ENCODE results near the gene PGK1.
"Not testable (repeated sequence)": the region's sequence is repeated elsewhere in the genome, so short reads cannot be mapped to it uniquely, and the experiment has no call there.

The PGK1 gene

DNA sequence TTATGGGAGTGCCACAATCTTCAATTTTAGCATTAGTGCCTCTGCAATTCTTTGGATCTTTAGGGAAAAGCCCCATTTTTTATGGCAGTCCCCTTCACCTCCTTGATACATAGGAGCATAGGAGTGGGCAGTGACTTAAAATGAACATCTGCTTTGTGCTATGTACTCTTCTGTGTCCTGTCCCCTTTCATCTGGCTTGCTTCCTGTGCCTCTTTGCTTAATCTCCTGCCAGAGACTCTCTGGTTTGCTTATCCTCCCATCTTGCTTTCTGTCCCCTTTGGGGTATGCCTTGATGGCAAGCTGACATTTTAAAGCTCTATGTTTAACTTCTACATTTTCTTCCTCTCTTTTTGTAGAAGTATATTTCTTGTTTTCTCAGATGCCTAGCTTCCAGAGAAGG lies 12.3 kb downstream of the PGK1 start:
- DNase-seq (ENCODE audit: low spot score) = no peak

DNA sequence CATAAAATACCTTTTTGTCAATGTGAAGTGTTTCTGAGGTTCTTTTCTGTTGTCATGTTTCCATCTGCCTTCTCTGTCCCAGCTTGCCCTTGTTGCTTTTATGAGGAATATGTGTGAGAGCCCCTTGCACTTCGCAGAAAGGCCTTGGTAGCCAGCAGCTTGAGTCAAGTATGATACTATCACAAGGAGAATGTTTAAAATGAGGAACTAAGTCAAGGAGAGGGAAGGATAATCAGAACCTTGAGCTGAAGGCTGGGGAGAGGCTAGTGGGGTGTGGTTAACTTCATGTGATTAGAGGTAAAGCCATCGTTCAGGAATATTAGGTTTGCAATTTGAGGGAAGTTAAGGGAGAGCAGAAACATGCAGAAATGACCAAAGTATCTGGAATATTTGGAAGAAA lies 12.7 kb downstream of the PGK1 start:
- no peak for DNase-seq (ENCODE audit: low spot score)

DNA sequence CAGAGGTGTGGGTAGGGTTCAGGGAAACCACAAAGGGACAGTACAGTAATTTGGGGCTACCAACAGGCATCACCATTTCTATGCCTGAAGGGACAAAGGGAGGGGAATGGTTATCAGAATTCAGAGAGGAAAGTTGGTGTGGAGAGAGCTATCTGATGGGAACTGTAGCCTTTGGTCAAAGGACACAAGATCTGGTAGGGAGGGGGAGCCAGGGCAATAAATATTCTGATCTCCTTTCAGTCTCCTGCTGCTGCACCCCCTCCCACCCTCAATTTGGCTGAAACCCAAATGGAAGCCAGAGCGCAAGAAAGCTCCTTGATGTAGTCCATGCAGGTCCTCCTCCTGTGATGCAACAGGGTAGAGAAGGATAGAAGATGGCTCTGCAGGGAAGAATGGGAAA lies 14.6 kb downstream of the PGK1 start:
- no peak for DNase-seq (ENCODE audit: low spot score)

DNA sequence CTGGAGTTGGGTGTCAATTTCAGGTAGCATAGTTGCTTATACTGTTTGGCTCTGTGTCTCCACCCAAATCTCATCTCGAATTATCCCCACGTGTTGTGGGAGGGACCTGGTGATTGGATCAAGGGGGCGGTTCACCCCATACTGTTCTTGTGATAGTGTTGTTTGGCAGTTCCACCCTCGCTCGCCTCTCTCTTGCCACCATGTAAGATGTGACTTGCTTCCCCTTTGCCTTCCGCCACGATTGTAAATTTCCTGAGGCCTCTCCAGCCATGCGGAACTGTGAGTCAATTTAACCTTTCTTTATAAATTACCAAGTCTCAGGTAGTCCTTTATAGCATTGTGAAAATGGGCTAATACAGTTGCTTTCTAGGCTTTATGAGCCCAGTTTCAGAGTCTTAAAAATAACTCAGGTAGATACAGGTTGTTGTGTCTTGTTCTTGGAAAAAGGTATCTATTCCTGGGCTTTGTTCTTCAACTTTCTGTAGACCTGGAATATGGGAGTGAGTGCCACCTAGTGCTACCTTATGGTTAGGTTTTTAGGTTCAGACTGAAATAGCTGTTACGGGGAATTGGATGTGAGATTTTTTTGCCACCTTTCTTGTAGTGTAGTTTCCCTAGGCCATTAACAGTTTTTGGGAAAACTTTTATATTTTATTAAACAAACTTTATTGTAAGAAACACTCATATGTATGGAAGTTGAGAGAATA lies 15.6 kb downstream of the PGK1 start:
- no peak for DNase-seq (ENCODE audit: low spot score)

DNA sequence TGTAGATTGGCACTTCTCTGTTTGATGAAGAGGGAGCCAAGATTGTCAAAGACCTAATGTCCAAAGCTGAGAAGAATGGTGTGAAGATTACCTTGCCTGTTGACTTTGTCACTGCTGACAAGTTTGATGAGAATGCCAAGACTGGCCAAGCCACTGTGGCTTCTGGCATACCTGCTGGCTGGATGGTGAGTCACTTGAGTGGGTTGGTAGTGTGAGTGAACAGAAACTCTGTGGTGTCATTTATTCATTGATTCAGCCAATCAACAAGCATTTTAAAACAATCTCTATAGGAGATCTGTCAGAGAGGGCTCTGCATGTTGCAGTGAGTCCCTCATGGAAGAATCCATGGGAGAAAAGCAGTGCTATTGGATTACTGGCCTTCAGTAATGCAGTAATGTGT lies 19.1 kb downstream of the PGK1 start:
- DNase-seq (ENCODE audit: low spot score) = no peak

DNA sequence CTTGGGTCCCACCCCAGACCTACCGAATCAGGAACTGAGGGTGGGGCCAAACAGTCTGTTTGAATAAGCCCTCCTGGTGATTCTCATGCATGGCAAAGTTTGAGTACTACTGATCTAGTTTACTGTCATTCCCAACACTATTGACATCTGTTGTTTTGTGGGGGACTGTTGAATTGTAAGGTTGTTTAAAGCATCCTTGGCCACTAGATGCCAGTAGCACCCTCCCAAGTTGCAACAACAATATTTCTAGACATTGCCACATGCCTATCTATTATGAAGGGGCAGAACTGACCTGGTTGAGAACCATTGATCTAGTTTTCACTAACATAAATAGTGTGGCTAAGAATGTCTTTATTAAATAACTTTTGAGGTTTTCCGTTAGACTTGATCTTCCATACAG lies 20.3 kb downstream of the PGK1 start:
- no peak for DNase-seq (ENCODE audit: low spot score)

DNA sequence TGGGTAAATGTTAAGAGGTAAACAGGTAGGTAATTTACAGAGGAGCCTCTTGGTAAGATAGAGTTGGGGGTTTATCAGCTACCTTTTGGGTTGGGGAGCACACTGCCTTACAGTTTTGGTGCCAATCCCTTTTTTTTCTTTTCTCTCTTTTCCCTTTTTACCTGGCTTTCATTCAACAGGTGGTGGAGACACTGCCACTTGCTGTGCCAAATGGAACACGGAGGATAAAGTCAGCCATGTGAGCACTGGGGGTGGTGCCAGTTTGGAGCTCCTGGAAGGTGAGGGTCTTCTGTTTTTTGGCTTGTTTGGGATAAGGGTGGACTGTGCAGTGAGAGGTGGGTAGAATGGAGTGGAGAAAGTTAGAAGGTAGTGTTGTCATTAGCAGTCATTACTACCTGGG lies 21.1 kb downstream of the PGK1 start:
- no peak for DNase-seq (ENCODE audit: low spot score)

DNA sequence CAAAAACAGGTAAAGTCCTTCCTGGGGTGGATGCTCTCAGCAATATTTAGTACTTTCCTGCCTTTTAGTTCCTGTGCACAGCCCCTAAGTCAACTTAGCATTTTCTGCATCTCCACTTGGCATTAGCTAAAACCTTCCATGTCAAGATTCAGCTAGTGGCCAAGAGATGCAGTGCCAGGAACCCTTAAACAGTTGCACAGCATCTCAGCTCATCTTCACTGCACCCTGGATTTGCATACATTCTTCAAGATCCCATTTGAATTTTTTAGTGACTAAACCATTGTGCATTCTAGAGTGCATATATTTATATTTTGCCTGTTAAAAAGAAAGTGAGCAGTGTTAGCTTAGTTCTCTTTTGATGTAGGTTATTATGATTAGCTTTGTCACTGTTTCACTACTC lies 21.7 kb downstream of the PGK1 start:
- not testable (repeated sequence) for DNase-seq (ENCODE audit: low spot score)

DNA sequence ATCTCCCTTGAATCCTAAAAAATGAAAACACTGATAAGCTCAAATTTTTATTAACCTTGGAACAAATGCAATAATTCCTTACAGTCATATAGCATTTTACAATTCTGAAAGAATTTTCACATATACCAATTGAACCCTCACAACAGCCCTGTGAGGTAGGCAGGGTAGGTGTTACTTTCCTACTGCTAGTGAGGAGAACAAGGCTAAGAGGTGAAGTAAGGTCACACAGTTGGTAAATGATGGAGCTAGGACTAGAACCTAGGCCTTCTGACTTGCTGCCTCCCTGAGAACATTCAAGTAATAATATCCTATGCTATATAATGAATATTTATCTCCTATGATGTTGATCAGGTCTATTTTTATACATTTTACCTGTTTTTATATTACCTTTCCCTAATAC lies 25.7 kb downstream of the PGK1 start:
- no peak for DNase-seq (ENCODE audit: low spot score)

DNA sequence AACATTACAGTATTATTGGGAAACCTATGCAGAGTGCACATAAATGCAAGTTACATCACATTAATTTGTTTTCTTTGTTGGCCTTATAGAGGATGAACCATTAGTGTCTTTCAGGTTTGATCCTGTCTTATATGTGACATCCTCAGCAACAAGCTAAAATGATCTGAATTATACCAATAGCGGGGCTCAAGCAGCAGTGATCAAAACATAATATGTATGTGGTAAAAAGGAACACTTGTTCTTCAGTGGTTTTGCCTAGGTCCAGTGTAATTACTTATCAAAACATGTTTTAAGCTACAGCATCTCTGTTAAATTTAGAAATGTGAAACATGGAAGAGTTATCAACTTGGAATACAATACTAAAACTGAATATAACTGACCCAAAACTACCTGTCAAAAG lies 26.3 kb downstream of the PGK1 start:
- DNase-seq (ENCODE audit: low spot score) = no peak

DNA sequence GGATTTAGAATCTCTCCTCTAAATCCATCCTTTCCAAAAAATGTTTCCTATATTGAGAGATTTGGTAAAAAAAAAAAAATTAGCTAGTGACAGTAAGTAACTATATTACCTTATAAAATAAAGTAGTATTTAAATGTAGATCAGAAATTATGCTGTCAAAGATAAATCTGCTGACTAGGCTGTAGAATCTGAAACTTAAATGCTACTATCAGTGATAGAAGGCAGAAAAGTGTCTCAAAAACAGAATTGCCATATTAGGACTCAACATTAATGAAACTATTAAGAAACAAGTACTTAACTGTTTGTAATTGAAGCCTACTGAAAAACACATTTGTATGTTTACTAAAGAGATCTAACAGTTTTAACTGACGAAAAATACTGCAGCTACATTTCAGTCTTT lies 27.1 kb downstream of the PGK1 start:
- DNase-seq (ENCODE audit: low spot score) = no peak

DNA sequence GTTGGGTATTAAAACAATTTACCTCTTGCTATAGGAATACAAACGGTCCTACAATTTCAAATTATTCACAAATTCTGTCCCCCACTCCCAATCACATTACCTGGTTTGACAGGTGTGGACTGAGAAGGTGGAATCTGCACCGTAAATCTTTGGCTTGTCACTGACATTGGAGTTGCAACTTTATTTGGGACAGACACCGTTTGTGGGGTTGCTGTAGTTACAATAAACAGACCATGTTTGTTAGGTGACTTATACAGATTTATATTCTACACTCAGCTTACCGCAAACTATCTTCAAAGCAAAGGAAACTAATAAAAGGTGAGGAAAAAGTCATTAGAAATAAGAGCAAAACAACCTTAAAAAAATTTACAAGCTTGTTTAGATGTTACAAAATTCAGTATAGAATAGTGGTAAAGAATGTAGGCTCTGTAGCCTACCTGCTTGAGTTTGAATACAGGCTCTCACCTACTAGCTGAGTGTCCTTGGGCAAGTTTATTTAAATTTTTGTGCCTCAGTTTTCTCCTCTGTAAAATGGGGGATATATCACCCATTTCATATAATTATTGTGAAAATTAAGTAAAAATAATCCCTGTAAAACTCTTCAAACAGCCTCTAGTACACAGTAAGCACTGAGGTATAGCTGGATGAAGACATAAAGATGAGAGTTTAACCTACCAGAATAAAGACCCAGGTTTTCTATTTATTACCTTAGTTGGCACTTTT lies 29.4 kb downstream of the PGK1 start:
- no peak for DNase-seq (ENCODE audit: low spot score)

DNA sequence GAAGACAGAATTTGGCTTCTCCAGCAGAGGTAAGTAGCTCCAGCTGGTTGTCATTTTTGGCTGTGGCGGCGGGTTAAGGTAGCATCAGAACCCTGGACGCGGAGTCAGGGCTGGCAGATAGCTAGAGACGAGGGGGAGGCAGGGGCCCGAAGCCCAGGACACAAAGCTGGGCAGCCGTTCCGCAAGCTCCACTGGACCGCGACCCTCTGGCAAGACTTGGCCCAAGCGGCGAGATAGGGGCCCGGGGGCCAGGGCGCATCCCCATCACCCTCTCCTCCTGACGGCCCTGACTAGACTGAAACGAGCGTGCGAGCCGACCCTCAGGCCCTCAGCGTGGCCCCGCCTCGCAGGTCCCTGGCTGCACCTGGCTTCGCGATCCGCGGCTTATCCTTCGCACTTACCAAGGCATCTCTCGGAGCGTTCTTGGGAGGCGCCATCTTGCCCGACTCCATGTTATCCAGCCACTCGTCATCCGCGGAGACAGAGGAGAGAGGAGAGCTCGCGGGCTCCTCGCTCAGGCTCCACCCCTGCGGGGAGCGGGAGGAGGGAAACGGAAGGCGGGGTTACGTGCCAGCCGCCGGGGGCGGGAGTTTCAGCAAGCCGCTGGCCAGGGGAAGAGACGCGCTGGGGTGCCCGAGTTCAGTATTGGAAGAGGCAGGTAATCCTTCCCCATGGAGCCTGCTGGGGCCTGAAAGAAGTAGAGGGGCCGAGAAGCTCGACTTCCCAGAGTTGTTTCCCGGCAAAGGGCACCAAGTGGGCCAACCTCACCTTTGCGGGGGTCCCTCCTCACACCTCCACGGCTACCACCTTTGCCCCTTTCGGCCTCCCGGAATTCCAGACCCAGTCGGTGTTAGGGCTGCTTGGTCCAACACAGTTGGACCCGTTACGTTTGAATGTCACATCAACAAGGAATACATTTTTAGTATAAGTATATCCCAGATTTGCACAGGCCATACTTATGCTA lies 35.4 kb downstream of the PGK1 start, which contains the start of gene TAF9B:
Gene TAF9B, minus strand, starts transcription at position 491 of the 964 bp plus-strand sequence. Its CDS starts 39 bp downstream, at position 452.
- peak; percentile 80 for DNase-seq (ENCODE audit: low spot score)

DNA sequence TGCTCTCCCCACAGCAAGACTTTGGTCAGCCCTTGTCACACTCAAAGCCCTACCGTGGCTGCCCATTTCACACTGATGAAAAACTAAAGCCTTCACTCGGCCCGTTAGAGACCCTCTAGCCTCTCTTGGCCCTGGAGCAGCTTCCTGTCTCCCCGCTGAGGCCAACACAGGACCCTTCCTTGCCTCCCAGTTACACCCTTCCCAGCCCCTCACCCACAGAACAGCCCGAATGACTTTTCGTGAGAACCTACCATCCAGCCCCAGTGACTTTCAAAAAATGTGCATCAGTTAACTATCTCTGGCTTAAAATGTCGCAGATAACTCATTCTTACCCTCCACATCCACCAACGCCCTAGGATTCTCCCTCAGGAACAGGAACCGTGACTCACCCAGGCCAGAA lies 36.2 kb downstream of the PGK1 start:
- DNase-seq (ENCODE audit: low spot score) = no peak

DNA sequence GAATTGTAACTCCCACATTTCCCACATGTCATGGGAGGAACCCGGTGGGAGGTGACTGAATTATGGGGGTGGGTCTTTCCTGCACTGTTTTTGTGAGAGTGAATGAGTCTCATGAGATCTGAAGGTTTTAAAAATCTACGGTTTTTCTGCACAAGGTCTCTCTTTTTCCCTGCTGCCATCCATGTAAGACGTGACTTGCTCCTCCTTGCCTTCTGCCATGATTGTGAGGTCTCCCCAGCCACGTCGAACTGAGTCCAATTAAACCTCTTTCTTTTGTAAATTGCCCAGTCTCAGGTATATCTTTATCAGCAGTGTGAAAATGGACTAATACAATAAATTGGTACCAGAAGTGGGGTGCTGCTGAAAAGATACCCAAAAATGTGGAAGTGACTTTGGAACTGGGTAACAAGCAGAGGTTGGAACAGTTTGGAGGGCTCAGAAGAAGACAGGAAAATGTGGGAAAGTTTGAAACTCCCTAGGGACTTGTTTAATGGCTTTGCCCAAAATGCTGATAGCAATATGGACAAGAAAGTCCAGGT lies 43.0 kb downstream of the PGK1 start:
- DNase-seq (ENCODE audit: low spot score) = not testable (repeated sequence)

DNA sequence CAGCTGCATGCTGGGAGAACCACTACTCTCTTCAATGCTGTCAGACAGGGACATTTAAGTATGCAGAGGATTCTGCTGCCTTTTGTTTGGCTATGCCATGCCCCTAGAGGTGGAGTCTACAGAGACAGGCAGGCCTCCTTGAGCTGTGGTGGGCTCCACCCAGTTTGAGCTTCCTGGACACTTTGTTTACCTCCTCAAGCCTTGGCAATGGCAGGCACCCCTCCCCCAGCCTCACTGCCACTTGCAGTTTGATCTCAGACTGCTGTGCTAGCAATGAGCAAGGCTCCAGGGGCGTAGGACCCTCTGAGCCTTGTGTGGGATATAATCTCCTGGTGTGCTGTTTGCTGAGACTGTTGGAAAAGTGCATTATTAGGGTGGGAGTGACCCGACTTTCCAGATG lies 53.3 kb downstream of the PGK1 start:
- not testable (repeated sequence) for DNase-seq (ENCODE audit: low spot score)

DNA sequence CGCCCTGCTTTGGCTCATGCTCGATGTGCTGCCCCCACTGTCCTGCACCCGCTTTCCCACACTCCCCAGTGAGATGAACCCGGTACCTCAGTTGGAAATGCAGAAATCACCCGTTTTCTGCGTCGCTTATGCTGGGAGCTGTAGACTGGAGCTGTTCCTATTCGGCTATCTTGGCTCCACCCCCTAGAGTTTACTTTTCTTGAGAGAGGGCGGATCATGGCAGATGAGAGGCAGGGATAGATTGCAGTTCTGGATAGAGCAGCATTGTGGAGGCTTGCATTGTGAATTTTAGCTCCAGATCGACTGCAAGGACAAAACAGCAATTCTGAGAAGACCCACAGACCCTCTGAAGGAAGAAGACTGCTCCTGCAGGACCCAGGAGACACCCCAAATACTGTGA lies 53.8 kb downstream of the PGK1 start:
- not testable (repeated sequence) for DNase-seq (ENCODE audit: low spot score)

DNA sequence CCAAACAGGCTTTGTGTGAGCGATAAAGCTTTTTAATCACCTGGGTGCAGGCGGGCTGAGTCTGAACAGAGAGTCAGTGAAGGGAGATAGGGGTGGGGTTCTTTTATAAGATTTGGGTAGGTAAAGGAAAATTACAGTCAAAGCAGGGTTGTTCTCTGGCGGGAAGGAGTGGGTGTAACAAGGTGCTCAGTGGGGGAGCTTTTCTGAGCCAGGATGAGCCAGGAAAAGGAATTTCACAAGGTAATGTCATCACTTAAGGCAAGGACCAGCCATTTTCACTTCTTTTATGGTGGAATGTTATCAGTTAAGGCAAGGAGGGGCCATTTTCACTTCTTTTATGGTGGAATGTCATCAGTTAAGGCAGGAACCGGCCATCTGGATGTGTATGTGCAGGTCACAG lies 56.7 kb downstream of the PGK1 start:
- DNase-seq (ENCODE audit: low spot score) = not testable (repeated sequence)

DNA sequence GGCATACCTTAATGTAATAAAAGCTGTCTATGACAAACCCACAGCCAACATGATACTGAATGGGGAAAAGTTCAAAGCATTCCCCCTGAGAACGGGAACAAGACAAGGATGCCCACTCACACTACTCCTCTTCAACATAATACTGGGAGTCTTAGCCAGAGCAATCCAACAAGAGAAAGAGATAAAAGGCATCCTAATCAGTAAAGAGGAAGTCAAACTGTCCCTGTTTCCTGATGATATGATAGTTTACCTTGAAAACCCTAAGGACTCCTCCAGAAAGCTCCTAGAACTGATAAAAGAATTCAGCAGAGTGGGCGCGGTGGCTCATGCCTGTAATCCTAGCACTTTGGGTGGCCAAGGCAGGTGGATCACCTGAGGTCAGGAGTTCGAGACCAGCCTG lies 59.1 kb downstream of the PGK1 start:
- DNase-seq (ENCODE audit: low spot score) = not testable (repeated sequence)

DNA sequence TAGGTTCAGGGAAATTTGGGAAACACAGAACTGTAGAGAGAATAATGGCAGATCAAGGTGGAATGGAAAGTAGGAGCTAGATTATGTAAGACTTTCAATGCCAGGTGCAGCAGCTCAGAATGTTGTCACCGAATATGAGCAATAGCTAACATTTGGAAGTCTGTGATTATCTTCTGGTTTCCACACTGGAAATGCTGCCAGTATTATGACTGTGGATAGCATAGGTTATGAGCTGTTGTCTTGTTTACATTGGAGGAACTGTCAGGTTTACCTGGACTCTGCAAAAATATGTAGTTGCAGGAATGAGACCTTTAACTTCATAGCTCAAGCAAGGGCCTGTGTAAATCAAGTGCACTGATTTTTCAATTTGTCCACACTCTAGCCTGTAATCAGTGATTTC lies 61.4 kb downstream of the PGK1 start:
- DNase-seq (ENCODE audit: low spot score) = no peak

DNA sequence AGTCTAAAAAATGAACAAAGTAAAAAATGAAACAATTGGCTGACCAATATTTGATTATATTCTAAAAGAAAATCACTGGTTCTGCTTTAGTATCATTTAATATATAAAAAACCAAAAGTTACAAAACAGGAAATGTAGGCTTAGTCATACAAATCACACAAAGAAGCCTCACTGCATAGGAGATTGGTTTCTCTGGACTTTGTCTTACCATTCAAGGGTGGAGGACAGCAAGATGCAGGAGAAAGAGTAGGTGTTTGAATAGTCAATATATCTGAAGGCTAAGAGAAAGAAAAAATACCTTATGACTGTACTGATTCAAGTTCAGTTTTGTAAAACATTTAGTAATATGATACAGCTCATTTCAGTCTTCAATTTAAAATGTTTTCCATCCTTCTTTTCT lies 64.0 kb downstream of the PGK1 start:
- no peak for DNase-seq (ENCODE audit: low spot score)

All from LoVo (cell line).